B cell (primary cell): ENCODE results near the gene JCAD. TPM values are rescaled to one million over a fixed set of nuclear protein-coding genes. Genes with fewer than 3 reads are reported as not detected.

Source experiments
- ATAC-seq: fragments of 200-7000 bp; cut with Tn5 transposase; one replicate; pipeline ENCODE4 v1.10.0; 2021; ENCODE audit warnings: low read depth, mild to moderate bottlenecking, moderate number of reproducible peaks, moderate library complexity
- CTCF ChIA-PET: fragments of 350-600 bp; sonication (Branson Sonifier 250); formaldehyde crosslinking; loops from one replicate; lab custom pipeline; 2021; ENCODE audit warnings: antibody characterized with exemption, inconsistent platforms; lab: Charles Lee
- POLR2A ChIA-PET: fragments of 350-600 bp; sonication (Branson Sonifier 250); formaldehyde crosslinking; loops from one replicate; lab custom pipeline; 2021; ENCODE audit warnings: antibody characterized with exemption; lab: Charles Lee
- DNase-seq: peaks from one replicate; pipeline ENCODE4 v3.0.0; 2013
- H2AFZ ChIP-seq: 2 replicates; pipeline ENCODE4 v1.6.1; 2012; ENCODE audit warnings: mild to moderate bottlenecking, low read depth, low read length; ENCODE audit not compliant: insufficient read depth, poor library complexity, severe bottlenecking
- H3K27ac ChIP-seq, 2 donors: 1 replicate in 1 of 2; 2 replicates in 1 of 2; pipeline ENCODE4 v1.5.1; 2012 to 2013; ENCODE audit warnings: low read length in 2 of 2, mild to moderate bottlenecking in 2 of 2, moderate library complexity in 1 of 2
- H3K27me3 ChIP-seq, 4 experiments: fragments of 200-600 bp in 1 of 4; sonication (generic) in 1 of 4; replicated peaks in 1 of 4; 1 replicate in 2 of 4; 2 replicates in 2 of 4; pipeline versions ENCODE4 v1.6.1 to v1.7.0; 2013 to 2016; ENCODE audit warnings: low read length in 3 of 4, mild to moderate bottlenecking in 2 of 4, mixed read lengths in 1 of 4, moderate library complexity in 1 of 4; ENCODE audit not compliant: insufficient read depth in 4 of 4, control insufficient read depth in 3 of 4; ENCODE audit errors: control extremely low read depth in 1 of 4
- H3K36me3 ChIP-seq, 2 experiments: replicated peaks in 1 of 2; 1 replicate in 1 of 2; 2 replicates in 1 of 2; pipeline versions ENCODE4 v1.6.1 to v1.7.1; 2013; ENCODE audit warnings: low read length in 1 of 2; ENCODE audit not compliant: insufficient read depth in 2 of 2, control insufficient read depth in 1 of 2; ENCODE audit errors: control extremely low read depth in 1 of 2, extremely low read depth in 1 of 2
- H3K4me1 ChIP-seq, 2 donors: fragments of 200-600 bp in 1 of 2; sonication (generic) in 1 of 2; 1 replicate in 1 of 2; 2 replicates in 1 of 2; pipeline versions ENCODE4 v1.5.1 to v1.6.1; 2013 to 2017; ENCODE audit warnings: low read length in 2 of 2; ENCODE audit not compliant: control insufficient read depth in 2 of 2, insufficient read depth in 2 of 2
- H3K4me2 ChIP-seq: replicated peaks from 2 replicates; pipeline ENCODE3; 2012; ENCODE audit warnings: mild to moderate bottlenecking, low read depth, low read length; ENCODE audit not compliant: poor library complexity, severe bottlenecking
- H3K4me3 ChIP-seq, 5 experiments: fragments of 200-600 bp in 1 of 5; sonication (generic) in 1 of 5; 1 replicate in 3 of 5; 2 replicates in 2 of 5; pipeline versions ENCODE4 v1.5.1 to v1.7.0; 2011 to 2016; ENCODE audit warnings: low read length in 4 of 5, mild to moderate bottlenecking in 4 of 5, low read depth in 2 of 5, control low read depth in 1 of 5, moderate library complexity in 1 of 5; ENCODE audit not compliant: insufficient read depth in 1 of 5; ENCODE audit errors: control extremely low read depth in 1 of 5, extremely low read depth in 1 of 5
- H3K79me2 ChIP-seq: fragments of 200-600 bp; sonication (generic); one replicate; pipeline ENCODE4 v1.6.0; 2016; ENCODE audit warnings: low read length; ENCODE audit not compliant: control insufficient read depth, insufficient read depth
- H3K9ac ChIP-seq: fragments of 200-600 bp; sonication (generic); 2 replicates; pipeline ENCODE4 v1.6.1; 2017; ENCODE audit warnings: mild to moderate bottlenecking, low read length, moderate library complexity
- H3K9me3 ChIP-seq, 3 donors: one replicate each; pipeline versions ENCODE4 v1.6.1 to v1.7.1; 2013; ENCODE audit warnings: low read length in 2 of 3; ENCODE audit not compliant: control insufficient read depth in 2 of 3, insufficient read depth in 1 of 3; ENCODE audit errors: control extremely low read depth in 1 of 3
- H4K20me1 ChIP-seq: 2 replicates; pipeline ENCODE4 v1.6.0; 2012; ENCODE audit warnings: mild to moderate bottlenecking, low read length; ENCODE audit not compliant: insufficient read depth, control insufficient read depth, poor library complexity, severe bottlenecking
- H3K27ac Mint-ChIP-seq: one replicate; pipeline ENCODE4 v1.8.0; 2021; ENCODE audit warnings: mixed read lengths
- H3K27me3 Mint-ChIP-seq: one replicate; pipeline ENCODE4 v1.8.0; 2021; ENCODE audit warnings: mixed read lengths
- H3K4me1 Mint-ChIP-seq: one replicate; pipeline ENCODE4 v1.8.0; 2021; ENCODE audit warnings: mixed read lengths
- H3K4me3 Mint-ChIP-seq: one replicate; pipeline ENCODE4 v1.8.0; 2021; ENCODE audit warnings: mixed read lengths
- H3K9me3 Mint-ChIP-seq: one replicate; pipeline ENCODE4 v1.8.0; 2022; ENCODE audit warnings: mixed read lengths; ENCODE audit not compliant: insufficient read depth
- CTCF ChIP-seq: fragments of 200-600 bp; IDR thresholded peaks from one replicate; pipeline ENCODE4 v1.8.0; 2022; ENCODE audit warnings: antibody characterized with exemption, mild to moderate bottlenecking
- EZH2 ChIP-seq: IDR thresholded peaks from 2 replicates; pipeline ENCODE4 v1.6.1; 2012; ENCODE audit warnings: borderline replicate concordance, low read depth, mild to moderate bottlenecking, moderate library complexity, low read length; ENCODE audit not compliant: insufficient read depth, poor library complexity, severe bottlenecking
- WGBS: methylation state at CpG from one replicate; pipeline ENCODE4 v1.1.5; 2013; ENCODE audit warnings: missing lambda C conversion rate; ENCODE audit not compliant: insufficient coverage; 5-methylcytosine and 5-hydroxymethylcytosine counted together
- intact Hi-C: fragments of 100-400 bp; cut with micrococcal nuclease; formaldehyde crosslinking; loops from one replicate; pipeline ENCODE4 v1.10.0; 2022
- polyA plus RNA-seq: library from polyadenylated mRNA; depleted of rRNA; stranded (reverse); fragments of >200 nt; gene quantifications from 2 replicates; pipeline ENCODE4 v1.2.3, GENCODE V29; 2012
- total RNA-seq, 2 donors: library from RNA; stranded (reverse); fragments of 120-200 nt in 1 of 2; gene quantifications; 1 replicate in 1 of 2; 2 replicates in 1 of 2; pipeline versions ENCODE4 v1.2.3 to v1.2.4, GENCODE V29; 2013 to 2022

The JCAD gene
- total and polyA plus RNA-seq, 2 donors (not counting 1 experiment from before 2014, with no cell fraction given) = 0.37 TPM; not detected in 1

- Histone ChIP-seq H3K27ac (no peak overlapping the region), H3K9ac (no peak overlapping the region), H3K4me2 (no peak overlapping the region), H3K4me3 (no peak overlapping the region), H3K27me3 (no peaks in the 10 kb centered on the region), H3K36me3 (no peaks in the 10 kb centered on the region), H3K9me3 (no peaks in the 10 kb centered on the region), H3K79me2 (no peaks in the 10 kb centered on the region), H2AFZ (no peak overlapping the region), H3K4me1 (no peaks in the 10 kb centered on the region), H4K20me1 (no peaks in the 10 kb centered on the region)
- Mint-ChIP-seq H3K4me3 (no peak overlapping the region), H3K9me3 (no peaks in the 10 kb centered on the region), H3K4me1 (no peaks in the 10 kb centered on the region), H3K27me3 (peaks cover 5% of the 10 kb centered on the region), H3K27ac (no peak overlapping the region)
- ChIA-PET POLR2A (no interaction called here), CTCF (no interaction called here)
- ATAC-seq (no peak), DNase-seq (no peak)
- 100% methylated on average over 2 of the region's 6 CpGs for WGBS
- intact Hi-C loops = no loop called here
- TF ChIP-seq CTCF = no peak
- TF ChIP-seq EZH2 = no peak
Observed at GRCh38 chr10:30095631-30096422, 36.4 kb upstream of the JCAD start.

GRCh38 chr10:30094601-30095000 lies 35.2 kb upstream of the JCAD start:
- Histone ChIP-seq H3K36me3 (no peaks in the 10 kb centered on the region), H3K9ac (no peak overlapping the region), H3K27ac (no peak overlapping the region), H3K27me3 (no peaks in the 10 kb centered on the region), H2AFZ (no peak overlapping the region), H3K4me3 (no peak overlapping the region), H4K20me1 (no peaks in the 10 kb centered on the region), H3K9me3 (no peaks in the 10 kb centered on the region), H3K4me1 (no peaks in the 10 kb centered on the region), H3K79me2 (no peaks in the 10 kb centered on the region), H3K4me2 (no peak overlapping the region)
- 97% methylated on average over 4 of the region's 5 CpGs for WGBS
- no peaks in the 10 kb centered on the region for H3K9me3 Mint-ChIP-seq
- DNase-seq = no peak
- intact Hi-C loops = no loop called here
- H3K4me3 Mint-ChIP-seq = no peak overlapping the region
- TF ChIP-seq CTCF (no peak), EZH2 (no peak)
- H3K4me1 Mint-ChIP-seq = no peaks in the 10 kb centered on the region
- CTCF ChIA-PET = no interaction called here
- POLR2A ChIA-PET = no interaction called here
- H3K27ac Mint-ChIP-seq = no peak overlapping the region
- H3K27me3 Mint-ChIP-seq = peaks cover under 1% of the 10 kb centered on the region
- no peak for ATAC-seq
